Adipocyte (in vitro differentiated cells): ENCODE data around the gene FIGN.

ENCODE experiments used
- DNase-seq: peaks from one replicate; pipeline ENCODE4 v3.0.0-alpha.2; 2015; ENCODE audit warnings: low read depth
- H3K27me3 ChIP-seq: replicated peaks from 2 replicates; pipeline ENCODE4 v1.7.0; 2013; ENCODE audit warnings: mild to moderate bottlenecking, low read length, moderate library complexity; ENCODE audit not compliant: control insufficient read depth, insufficient read depth
- H3K36me3 ChIP-seq: 2 replicates; pipeline ENCODE4 v1.7.0; 2013; ENCODE audit warnings: low read length, mild to moderate bottlenecking, moderate library complexity; ENCODE audit not compliant: control insufficient read depth, insufficient read depth, severe bottlenecking
- H3K4me1 ChIP-seq: 2 replicates; pipeline ENCODE4 v1.7.0; 2013; ENCODE audit warnings: mild to moderate bottlenecking, low read length, moderate library complexity; ENCODE audit not compliant: control insufficient read depth, insufficient read depth
- H3K4me3 ChIP-seq: 2 replicates; pipeline ENCODE4 v1.7.0; 2013; ENCODE audit warnings: mild to moderate bottlenecking, low read length, moderate library complexity
- H3K9ac ChIP-seq: 2 replicates; pipeline ENCODE4 v1.7.0; 2013; ENCODE audit warnings: mild to moderate bottlenecking, low read length, moderate library complexity
- H3K9me3 ChIP-seq: 2 replicates; pipeline ENCODE4 v1.7.0; 2013; ENCODE audit warnings: mild to moderate bottlenecking, low read length, moderate library complexity; ENCODE audit not compliant: control insufficient read depth

FIGN gene

GRCh38 chr2:163633291-163633690 is 102.5 kb downstream of the FIGN start:
- H3K9me3 ChIP-seq = no peaks in the 10 kb centered on the region
- no peak for DNase-seq
- H3K4me3 ChIP-seq = no peak overlapping the region
- H3K4me1 ChIP-seq = no peaks in the 10 kb centered on the region
- no peak overlapping the region for H3K9ac ChIP-seq
- no peaks in the 10 kb centered on the region for H3K36me3 ChIP-seq
- H3K27me3 ChIP-seq = no peaks in the 10 kb centered on the region

GRCh38 chr2:163630836-163631235 is 105.0 kb downstream of the FIGN start:
- Histone ChIP-seq H3K36me3 (no peaks in the 10 kb centered on the region), H3K9ac (no peak overlapping the region), H3K9me3 (no peaks in the 10 kb centered on the region), H3K4me3 (no peak overlapping the region), H3K27me3 (no peaks in the 10 kb centered on the region), H3K4me1 (peaks cover 3% of the 10 kb centered on the region)
- DNase-seq = no peak

GRCh38 chr2:163626639-163627109 is 109.1 kb downstream of the FIGN start:
- DNase-seq = no peak
- Histone ChIP-seq H3K9ac (no peak overlapping the region), H3K9me3 (no peaks in the 10 kb centered on the region), H3K27me3 (no peaks in the 10 kb centered on the region), H3K4me3 (no peak overlapping the region), H3K36me3 (no peaks in the 10 kb centered on the region), H3K4me1 (peaks cover 8% of the 10 kb centered on the region)

- no peaks in the 10 kb centered on the region for H3K9me3 ChIP-seq
- H3K4me3 ChIP-seq = no peak overlapping the region
- DNase-seq = no peak
- H3K9ac ChIP-seq = no peak overlapping the region
- no peaks in the 10 kb centered on the region for H3K36me3 ChIP-seq
- H3K27me3 ChIP-seq = no peaks in the 10 kb centered on the region
- H3K4me1 ChIP-seq = peaks cover 8% of the 10 kb centered on the region
Measured at GRCh38 chr2:163626208-163626607, 109.6 kb downstream of the FIGN start.

- no peaks in the 10 kb centered on the region for H3K27me3 ChIP-seq
- no peaks in the 10 kb centered on the region for H3K36me3 ChIP-seq
- H3K4me3 ChIP-seq = no peak overlapping the region
- peaks cover 8% of the 10 kb centered on the region for H3K4me1 ChIP-seq
- H3K9ac ChIP-seq = no peak overlapping the region
- no peak for DNase-seq
- no peaks in the 10 kb centered on the region for H3K9me3 ChIP-seq
Measured at GRCh38 chr2:163625632-163626031, 110.2 kb downstream of the FIGN start.

GRCh38 chr2:163621445-163622004 is 114.3 kb downstream of the FIGN start:
- peaks cover 8% of the 10 kb centered on the region for H3K4me1 ChIP-seq

GRCh38 chr2:163617517-163617916 is 118.3 kb downstream of the FIGN start:
- Histone ChIP-seq H3K36me3 (no peaks in the 10 kb centered on the region), H3K4me1 (peaks cover 11% of the 10 kb centered on the region), H3K27me3 (no peaks in the 10 kb centered on the region), H3K9me3 (no peaks in the 10 kb centered on the region), H3K4me3 (no peak overlapping the region), H3K9ac (no peak overlapping the region)
- DNase-seq = no peak

More at GRCh38 chr2:163621445-163622004, 114.3 kb downstream of the FIGN start:
- H3K36me3 ChIP-seq = no peaks in the 10 kb centered on the region
- H3K4me3 ChIP-seq = no peak overlapping the region
- no peaks in the 10 kb centered on the region for H3K9me3 ChIP-seq
- no peak for DNase-seq
- no peak overlapping the region for H3K9ac ChIP-seq
- no peaks in the 10 kb centered on the region for H3K27me3 ChIP-seq

- H3K4me1 ChIP-seq = peaks cover 11% of the 10 kb centered on the region
- H3K36me3 ChIP-seq = peaks cover 20% of the 10 kb centered on the region
- H3K9ac ChIP-seq = no peak overlapping the region
- DNase-seq = no peak
- no peak overlapping the region for H3K4me3 ChIP-seq
- no peaks in the 10 kb centered on the region for H3K9me3 ChIP-seq
- no peaks in the 10 kb centered on the region for H3K27me3 ChIP-seq
Measured at GRCh38 chr2:163613266-163613731, 122.5 kb downstream of the FIGN start.

GRCh38 chr2:163612332-163612731 is 123.5 kb downstream of the FIGN start:
- DNase-seq = no peak
- Histone ChIP-seq H3K27me3 (no peaks in the 10 kb centered on the region), H3K36me3 (peaks cover 20% of the 10 kb centered on the region), H3K4me1 (peaks cover 11% of the 10 kb centered on the region), H3K9ac (no peak overlapping the region), H3K4me3 (no peak overlapping the region), H3K9me3 (no peaks in the 10 kb centered on the region)

- H3K36me3 ChIP-seq = peaks cover 20% of the 10 kb centered on the region
- H3K27me3 ChIP-seq = no peaks in the 10 kb centered on the region
- H3K9ac ChIP-seq = no peak overlapping the region
- H3K4me3 ChIP-seq = no peak overlapping the region
- DNase-seq = no peak
- peaks cover 11% of the 10 kb centered on the region for H3K4me1 ChIP-seq
- H3K9me3 ChIP-seq = no peaks in the 10 kb centered on the region
Measured at GRCh38 chr2:163611557-163611906, 124.3 kb downstream of the FIGN start.

- peaks cover 11% of the 10 kb centered on the region for H3K4me1 ChIP-seq
- DNase-seq = no peak
- H3K27me3 ChIP-seq = no peaks in the 10 kb centered on the region
- H3K4me3 ChIP-seq = no peak overlapping the region
- H3K9me3 ChIP-seq = no peaks in the 10 kb centered on the region
- peaks cover 20% of the 10 kb centered on the region for H3K36me3 ChIP-seq
- no peak overlapping the region for H3K9ac ChIP-seq
Measured at GRCh38 chr2:163610817-163611556, 124.8 kb downstream of the FIGN start.
